HG03196 (cell line): ENCODE measurements around the gene ZDHHC24.

Experiments
- ATAC-seq: cut with Tn5 transposase; IDR thresholded peaks from one replicate; pipeline ENCODE4 v1.9.1; 2021; ENCODE audit not compliant: unreplicated experiment

Gene ZDHHC24

DNA sequence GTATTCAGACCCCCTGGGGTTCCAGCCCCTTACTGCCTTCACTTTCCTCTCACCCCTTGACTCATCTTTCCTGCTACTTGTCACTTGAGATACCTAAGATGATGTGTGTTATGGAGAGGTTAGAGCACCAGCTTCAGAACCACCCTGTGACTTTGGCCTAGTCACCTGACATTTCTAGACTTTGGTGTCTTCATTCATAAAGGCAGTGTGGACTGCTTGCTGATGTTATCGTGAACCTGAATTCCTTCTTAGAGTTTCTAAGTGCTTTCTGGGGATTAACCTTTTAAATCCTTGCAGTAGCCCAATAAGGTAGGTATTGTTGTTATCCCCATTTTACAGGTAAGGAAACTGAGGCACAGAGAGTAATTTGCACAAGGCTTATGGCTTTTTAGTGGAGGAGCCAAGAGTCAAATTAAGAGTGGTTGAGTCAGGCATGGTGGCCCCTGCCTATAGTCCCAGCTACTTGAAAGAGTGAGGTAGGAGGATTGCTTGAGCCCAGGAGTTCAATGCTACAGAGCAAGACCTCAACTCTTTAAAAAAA lies 40.5 kb downstream of the ZDHHC24 start:
- no peak for ATAC-seq

DNA sequence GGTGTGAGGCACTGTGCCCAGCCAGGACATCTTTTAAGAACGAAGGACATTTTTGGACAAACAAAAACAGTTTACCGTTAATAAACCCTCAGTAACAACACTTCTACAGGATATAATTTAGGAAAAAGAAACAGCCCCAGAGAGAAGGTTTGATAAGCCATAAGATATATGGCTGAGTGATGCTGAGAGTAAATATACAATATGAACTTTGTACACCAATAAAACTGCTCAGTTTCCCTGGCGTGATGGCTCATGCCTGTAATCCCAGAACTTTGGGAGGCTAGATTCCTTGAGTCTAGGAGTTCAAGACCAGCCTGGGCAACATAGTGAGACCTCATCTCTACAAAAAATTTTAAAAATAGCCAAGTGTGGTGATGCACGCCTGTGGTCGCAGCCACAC lies 47.3 kb downstream of the ZDHHC24 start:
- no peak for ATAC-seq

GRCh38 chr11:66497206-66497605 lies 48.6 kb downstream of the ZDHHC24 start:
- no peak for ATAC-seq

- no peak for ATAC-seq
These were observed 50.4 kb downstream of the ZDHHC24 start for GRCh38 chr11:66495401-66495854.

GRCh38 chr11:66494935-66495334 lies 50.9 kb downstream of the ZDHHC24 start:
- ATAC-seq, result no peak

DNA sequence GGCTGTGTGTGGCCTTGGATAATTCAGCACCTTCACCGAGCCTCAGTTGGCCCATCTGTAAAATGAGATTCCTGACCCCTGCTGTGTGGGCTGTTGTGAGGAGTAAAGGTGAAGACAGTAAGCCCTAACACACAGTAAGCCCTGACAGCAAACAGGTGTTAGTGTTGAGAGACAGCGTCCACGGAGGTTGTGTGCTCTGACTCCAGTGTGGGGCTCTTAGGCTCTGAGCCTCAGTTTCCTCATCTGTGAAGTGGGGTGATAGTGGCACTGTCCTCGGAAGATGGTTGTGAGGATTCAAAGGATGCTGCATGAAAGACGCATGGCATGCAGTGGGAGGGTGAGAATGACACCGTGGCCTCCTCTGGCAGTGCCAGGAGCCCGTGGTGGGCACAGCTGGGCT lies 51.4 kb downstream of the ZDHHC24 start:
- no peak for ATAC-seq

- ATAC-seq, result no peak
These were observed 52.7 kb downstream of the ZDHHC24 start for GRCh38 chr11:66493130-66493529.

DNA sequence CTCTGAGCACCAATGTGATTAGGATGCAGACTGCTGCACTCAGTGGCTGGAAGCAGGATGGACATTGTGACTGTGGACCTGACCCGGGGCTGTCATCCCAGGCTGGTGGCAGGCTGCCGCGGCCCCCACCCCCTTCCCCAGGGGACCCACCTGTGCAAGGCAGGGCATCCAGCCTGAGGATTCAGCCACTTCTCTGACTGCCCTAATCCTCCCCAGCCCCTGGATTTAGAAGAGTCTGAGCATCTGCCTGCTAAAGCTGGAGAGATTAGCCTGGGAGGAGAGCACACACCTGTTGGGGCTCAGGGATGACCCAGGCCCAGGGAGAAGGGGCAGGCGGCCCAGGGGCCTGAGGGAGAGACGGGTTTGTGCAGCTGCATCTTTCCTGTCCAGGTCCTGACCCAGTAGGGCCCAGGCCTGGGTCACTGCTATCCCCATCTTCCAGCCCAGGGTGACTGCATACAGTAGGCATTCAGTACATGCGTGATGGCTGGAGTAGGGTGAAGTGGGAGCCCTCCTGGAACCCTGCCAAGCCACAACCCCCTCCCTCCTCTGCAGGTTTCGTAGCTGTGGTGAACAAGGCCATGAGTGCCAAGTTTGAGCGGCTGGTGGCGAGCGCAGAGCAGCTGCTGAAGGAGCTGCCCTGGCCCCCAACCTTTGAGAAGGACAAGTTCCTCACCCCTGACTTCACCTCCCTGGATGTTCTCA lies 53.5 kb downstream of the ZDHHC24 start:
- ATAC-seq, result no peak

DNA sequence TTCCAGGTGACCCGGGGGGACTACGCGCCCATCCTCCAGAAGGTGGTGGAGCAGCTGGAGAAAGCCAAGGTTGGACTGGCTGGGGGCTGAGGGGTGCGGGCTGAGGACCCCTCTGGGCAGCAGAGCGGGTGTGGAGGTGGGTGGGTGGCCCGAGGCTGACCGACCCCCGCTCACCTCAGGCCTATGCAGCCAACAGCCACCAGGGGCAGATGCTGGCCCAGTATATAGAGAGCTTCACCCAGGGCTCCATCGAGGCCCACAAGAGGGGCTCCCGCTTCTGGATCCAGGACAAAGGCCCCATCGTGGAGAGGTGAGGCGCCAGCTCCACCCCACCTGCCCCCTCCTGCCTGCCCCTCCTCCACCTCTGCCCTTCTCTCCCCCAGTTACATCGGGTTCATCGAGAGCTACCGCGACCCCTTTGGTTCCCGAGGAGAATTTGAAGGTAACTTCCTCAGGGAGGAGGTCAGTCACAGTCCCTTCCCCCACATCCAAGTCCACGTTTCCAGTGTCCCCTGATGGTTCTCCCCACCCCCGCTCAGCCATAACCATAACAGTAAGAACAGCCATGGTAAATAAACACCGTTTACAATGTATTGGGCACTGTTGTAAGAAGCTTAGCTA lies 54.4 kb downstream of the ZDHHC24 start:
- no peak for ATAC-seq

GRCh38 chr11:66489636-66490035 lies 56.2 kb downstream of the ZDHHC24 start:
- ATAC-seq, result no peak

DNA sequence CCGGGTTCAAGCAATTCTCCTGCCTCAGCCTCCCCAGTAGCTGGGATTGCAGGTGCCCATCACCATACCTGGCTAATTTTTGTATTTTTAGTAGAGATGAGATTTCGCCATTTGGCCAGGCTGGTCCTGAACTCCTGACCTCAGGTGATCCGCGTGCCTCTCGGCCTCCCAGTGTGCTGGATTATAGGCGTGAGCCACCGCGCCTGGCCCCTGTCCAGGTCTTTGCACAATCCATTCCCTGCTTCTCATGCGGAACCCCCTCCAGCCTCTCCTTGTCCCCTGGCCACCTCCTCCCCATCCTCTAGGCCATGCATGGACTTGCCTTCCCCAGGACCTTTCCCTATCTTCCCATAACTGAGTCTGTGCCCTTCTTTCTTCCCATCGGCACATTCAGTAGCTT lies 56.9 kb downstream of the ZDHHC24 start:
- no peak for ATAC-seq

GRCh38 chr11:66484806-66485380 lies 61.0 kb downstream of the ZDHHC24 start:
- no peak for ATAC-seq

DNA sequence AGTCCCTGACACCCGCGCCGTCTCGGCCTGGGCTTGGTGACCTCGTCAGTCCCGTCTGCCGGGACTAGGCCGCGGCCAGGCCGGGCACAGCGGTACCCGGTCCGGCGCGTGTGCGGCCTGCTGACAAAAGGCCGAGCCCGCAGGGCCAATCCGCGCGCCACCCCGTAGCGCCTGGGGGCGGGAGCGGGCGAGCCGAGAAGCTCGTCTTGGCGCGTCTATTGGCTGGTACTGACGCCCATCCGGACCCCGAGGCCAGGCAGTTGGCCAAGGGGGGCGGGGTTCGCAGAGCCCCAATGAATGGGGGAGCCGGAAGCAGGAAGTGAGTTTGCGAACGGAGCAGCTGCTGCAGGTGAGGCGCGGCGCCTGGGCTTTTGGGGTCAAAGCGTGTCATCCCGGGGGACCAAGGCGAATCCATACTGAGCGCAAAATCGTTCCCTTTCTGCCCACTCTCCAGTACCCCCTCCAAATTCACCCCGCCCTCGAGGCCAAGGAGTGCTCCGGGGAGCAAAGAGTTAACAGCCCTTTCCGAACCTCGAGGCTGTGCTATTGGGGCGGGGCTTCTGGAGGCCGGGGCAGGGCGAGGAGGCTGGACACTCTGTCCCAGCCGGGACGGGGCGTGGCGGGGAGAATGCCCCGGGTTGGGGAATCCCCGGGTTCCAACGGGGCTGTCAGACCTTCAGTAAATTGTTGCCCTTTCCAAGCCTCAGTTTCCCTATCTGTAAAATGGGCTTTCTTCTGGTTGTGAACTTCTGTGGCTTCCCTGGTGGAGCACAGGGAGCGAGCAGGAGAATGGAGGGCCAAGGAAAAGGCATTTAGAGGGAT lies 65.5 kb downstream of the ZDHHC24 start, which contains the start of gene DPP3:
DPP3 (plus strand) TSS at position 318 of the 822 bp plus-strand sequence. CDS start 1,767 bp downstream, outside the sequence.
- peak; percentile 71 for ATAC-seq

GRCh38 chr11:66479394-66480116 lies 66.3 kb downstream of the ZDHHC24 start:
- ATAC-seq, result no peak

GRCh38 chr11:66478729-66479393 lies 67.0 kb downstream of the ZDHHC24 start:
- ATAC-seq, result no peak

GRCh38 chr11:66477263-66478201 lies 68.3 kb downstream of the ZDHHC24 start:
- ATAC-seq, result no peak

- no peak for ATAC-seq
These were observed 69.0 kb downstream of the ZDHHC24 start for GRCh38 chr11:66476841-66477251.

- ATAC-seq, result no peak
These were observed 69.5 kb downstream of the ZDHHC24 start for GRCh38 chr11:66476173-66476840.
